Measurements from ENCODE around the gene PLCB4.
"Not testable (repeated sequence)": the region's sequence is repeated elsewhere in the genome, so short reads cannot be mapped to it uniquely, and the experiment has no call there.

PLCB4 gene

DNA sequence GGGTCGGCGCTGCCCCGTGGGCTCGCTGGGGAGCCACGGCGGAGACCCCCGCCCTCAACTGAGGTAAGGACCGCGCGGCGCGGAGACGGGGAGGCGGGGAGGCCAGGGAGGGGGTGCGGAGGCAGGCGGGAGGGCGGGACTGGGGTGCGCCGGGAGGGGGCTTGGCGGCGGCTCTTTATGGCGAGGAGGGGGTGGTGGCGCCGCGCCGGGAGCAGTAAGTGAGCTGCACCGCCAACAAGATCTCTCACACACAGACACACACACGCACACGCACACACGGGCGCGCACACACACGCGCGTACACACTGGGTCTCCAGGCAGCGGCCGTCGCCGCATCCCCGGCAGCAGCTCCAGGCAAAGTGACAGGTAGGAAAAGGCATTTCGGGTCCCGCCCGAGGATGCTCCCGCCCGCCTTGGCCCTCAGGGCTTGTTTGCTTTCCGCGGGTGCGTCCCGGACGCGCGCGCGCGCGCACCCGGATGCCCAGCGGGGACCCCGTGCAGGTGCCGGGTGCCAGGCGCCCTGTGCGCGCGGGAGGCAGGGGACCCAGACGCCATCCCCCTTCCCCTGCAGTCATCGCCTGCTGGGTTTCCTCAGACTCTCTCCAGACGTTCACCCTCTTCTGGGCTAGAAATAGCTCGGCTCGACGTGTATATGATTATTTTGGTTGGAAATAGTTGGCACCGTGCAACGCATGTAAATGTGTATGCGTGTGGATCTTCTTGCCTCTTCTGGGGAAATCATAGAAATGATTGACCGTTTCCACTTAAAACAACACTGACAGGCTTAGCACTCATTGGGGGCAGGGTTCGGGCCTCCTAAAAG lies at the start of gene PLCB4:
Gene PLCB4, plus strand, starts transcription at position 247 of the 823 bp plus-strand sequence. CDS start 238,728 bp downstream, outside the sequence.
- DNase-seq (ENCODE audit: low read depth): no peak

DNA sequence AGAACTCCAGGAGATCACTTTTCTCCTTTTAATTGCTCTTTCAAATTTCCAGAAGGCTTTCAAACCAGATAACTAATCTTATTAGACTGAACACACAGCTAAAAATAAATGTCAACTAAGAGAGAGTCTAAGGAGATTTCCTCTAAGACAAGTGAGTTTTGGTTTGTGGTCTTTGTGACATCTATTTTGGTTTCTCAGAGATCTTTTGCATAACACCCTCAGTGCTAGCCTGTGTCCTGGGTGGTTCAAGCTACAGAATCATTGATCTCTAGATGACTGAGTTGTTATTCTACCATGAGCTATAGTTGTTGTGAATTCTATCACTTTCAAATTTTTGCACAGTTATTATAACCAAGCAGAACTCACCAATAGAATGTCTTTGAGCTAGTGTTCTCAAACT lies 49.1 kb upstream of the PLCB4 start:
- no peak for DNase-seq (ENCODE audit: low read depth)

DNA sequence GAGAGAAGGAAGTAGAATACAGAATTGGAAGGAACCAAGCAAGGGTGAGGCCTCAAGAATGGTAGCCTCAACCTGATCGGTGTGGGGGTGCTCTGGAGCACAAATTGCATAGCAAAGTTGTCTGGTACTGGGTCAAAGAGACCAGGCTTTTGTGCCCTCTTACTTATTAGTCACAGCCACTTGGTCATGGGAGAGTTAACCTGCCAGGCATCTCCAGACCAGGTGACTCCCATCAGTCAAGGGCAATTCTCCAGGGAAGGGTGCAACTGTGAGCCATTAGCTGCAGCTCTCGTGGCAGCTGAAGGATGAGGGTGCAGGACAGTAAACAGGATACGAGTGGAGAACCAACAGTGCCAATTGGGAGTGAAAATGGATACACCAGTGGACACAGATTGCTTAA lies 47.7 kb upstream of the PLCB4 start:
- no peak for DNase-seq (ENCODE audit: low read depth)

DNA sequence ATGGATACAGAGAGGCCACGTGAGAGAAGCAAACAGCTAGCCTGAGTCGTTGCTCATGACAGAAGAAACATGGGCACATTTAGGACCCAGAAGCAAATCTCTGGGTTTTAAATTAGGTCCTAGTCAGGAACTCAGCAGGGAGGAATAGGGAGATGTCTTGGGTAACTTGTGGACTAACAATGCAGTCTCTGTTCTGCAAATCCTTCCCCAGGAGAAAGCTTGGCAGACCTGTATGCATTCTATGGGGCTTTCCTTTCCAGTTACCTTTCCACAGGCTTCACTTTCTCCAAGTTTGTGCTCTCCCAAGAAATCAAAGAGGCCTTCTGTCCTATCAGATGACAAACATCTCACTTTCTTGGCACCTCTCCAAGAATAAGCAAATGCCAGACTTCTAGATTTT lies 47.2 kb upstream of the PLCB4 start:
- DNase-seq (ENCODE audit: low read depth): no peak

DNA sequence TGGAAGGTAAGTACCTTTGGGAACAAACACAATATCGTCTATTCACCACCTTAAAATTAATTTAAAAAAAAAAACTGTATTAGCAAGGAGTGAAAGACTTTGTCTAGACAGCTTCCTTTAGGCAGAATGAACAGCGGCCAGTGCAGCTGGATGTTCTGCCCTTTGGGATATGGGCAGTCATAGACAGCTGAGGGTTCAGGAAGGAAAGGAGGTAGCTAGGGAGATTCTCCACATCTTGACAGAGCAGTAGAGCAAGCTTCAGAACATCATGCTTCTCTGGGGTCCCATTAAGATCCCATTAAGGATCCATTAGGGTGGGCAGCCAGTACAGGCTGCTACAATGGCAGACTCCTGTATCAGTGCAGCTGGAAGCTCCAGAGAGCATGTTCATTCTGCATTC lies 46.5 kb upstream of the PLCB4 start:
- no peak for DNase-seq (ENCODE audit: low read depth)

DNA sequence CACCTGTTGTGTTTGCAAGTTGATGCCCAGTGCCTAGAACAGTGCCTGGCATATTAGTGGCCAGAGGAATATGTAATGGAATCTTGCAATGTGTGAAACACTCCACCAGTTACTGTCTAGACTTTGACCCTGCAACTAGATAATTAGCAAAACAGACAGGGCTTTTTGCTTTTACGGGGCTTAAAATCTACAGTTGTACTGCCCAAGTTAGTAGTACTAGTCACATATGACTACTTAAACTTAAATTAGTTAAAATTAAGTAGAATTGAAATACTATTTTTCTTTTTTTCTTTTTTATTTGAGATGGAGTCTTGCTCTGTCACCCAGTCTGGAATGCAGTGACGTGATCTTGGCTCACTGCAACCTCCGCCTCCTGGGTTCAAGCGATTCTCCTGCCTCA lies 44.3 kb upstream of the PLCB4 start:
- no peak for DNase-seq (ENCODE audit: low read depth)

DNA sequence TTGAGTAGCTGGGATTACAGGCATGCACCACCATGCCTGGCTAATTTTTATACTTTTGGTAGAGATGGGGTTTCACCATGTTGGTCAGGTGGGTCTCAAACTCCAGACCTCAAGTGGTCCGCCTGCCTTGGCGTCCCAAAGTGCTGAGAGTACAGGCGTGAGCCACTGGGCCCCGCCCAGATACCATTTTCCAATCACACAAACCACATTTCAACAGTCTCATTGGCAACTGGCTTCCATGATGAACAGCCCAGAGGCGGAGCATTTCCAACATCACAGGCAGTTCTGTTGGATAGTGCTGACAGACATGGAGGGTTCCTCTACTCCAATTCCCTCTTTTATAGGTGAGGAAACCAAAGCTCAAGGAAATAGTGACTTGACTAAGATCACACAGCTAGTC lies 43.9 kb upstream of the PLCB4 start:
- DNase-seq (ENCODE audit: low read depth): no peak

DNA sequence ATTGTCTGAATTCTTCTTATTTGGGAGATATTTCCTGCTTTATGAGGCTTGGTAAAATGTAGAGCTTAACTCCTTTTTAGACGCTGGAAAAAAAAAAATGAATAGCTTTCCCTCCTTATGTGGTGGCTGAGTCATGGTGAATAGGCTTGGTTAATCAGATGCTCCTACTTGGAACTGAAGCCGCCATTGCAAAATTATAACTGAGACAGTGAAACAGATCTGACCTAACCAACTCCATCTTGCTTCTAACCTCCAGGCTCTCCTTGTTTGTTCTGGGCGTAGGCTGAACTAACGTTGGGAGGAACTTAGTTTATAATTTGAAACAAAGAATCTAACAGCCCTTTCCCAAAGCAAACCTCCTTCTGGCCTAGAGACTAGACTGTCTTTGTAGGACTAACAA lies 43.2 kb upstream of the PLCB4 start:
- DNase-seq (ENCODE audit: low read depth): no peak

DNA sequence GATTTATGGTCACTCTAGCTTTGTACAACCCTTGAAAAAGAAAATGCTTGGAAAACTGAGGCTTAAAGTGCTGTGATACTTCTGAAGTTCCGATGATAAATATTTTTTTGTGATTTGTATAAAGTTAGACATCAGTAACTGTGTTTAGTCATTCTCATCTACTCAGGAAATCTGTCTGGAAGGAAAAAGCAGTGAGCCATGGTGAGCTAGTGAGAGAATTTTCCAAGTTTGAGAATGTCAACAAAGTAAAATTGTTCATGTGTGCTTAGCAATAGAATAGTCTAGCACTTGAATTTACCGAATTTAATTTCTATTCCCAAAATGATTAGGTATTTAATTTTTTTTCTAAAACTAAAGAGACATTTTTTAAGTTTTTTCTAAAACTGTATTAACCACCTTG lies 41.3 kb upstream of the PLCB4 start:
- DNase-seq (ENCODE audit: low read depth): no peak

DNA sequence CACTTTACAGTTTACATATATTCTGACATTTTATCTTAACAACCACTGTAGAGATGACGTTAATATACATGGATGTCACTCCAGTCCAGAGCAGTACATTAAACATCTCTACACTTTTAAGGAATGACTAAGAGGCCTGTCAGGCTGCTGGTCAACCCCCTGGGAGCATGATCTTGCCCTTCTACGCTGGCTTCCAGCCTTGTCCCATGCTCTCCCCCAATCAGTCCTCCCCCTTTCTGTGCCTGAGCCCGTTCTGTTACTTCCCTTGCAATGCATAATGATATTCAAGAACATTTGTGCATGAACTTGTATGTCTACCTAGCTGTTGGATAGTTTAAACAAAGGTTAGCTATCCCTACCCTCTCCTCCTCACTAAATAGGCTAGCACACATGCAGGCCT lies 40.5 kb upstream of the PLCB4 start:
- no peak for DNase-seq (ENCODE audit: low read depth)

DNA sequence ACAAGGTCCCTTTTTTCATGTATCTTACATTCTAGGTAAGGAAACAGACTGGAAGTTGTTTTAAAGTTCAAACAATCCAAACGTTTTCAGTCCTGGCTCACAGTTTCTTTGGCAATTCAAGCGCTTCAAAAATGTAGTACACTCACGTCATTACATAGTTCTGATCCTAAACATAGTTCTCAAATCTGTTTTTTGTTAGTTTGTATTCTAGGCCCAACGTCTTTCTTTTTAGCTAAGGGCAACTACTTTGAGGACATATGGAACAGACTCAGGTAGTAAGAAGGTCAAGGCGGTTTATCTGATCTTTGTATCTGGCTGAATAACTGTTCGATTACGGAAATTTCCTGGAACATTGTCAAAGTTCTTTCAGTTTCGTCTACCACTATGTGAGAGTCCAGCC lies 36.9 kb upstream of the PLCB4 start:
- DNase-seq (ENCODE audit: low read depth): no peak

DNA sequence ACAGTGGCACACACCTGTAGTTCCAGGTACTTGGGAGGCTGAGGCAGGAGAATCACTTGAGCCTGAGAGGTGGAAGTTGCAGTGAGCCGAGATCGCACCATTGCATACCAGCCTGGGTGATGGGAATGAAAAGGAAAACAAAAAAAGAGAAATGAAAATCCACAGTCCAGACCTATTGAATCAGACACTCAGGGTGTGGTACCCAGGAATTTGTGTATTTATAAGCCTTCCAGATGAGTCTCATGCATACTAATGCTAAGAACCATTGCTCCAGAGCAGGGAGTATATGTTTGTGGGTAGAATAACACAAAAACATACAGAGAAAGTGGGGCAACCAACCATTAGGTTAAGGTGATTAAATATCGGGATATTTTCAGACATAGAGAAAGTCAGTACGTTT lies 36.1 kb upstream of the PLCB4 start:
- DNase-seq (ENCODE audit: low read depth): no peak

DNA sequence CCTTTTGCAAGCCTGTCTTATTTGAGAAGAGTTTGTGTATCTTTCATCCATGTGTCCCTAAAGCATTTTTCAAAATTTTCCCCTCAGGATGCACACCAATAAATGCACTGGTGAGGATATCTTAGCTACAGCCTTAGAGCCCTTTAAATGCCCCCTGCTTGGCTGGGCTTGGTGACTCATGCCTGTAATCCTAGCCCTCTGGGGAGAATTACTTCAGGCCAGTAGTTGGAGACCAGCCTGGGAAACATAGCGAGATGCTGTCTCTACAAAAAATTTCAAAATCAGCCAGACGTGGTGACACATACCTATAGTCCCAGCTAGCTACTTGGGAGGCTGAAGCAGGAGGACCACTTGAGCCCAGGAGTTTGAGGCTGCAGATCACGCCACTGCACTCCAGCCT lies 33.8 kb upstream of the PLCB4 start:
- no peak for DNase-seq (ENCODE audit: low read depth)

DNA sequence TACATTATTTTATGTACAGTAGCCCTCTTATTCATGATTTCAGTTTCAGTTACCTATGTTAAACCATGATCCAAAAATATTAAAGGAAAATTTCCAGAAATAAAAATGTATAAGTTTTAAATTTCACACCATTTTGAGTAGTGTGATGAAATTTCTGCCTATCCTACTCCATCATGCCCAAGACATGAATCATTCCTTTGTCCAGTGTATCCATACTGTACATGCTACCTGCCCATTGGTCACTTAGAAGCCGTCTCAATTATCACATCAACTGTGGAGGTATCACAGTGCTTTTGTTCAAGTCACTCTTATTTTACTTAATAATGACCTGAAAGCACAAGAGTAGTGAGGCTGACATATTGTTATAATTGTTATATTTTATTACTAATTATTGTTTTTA lies 32.3 kb upstream of the PLCB4 start:
- DNase-seq (ENCODE audit: low read depth): no peak

DNA sequence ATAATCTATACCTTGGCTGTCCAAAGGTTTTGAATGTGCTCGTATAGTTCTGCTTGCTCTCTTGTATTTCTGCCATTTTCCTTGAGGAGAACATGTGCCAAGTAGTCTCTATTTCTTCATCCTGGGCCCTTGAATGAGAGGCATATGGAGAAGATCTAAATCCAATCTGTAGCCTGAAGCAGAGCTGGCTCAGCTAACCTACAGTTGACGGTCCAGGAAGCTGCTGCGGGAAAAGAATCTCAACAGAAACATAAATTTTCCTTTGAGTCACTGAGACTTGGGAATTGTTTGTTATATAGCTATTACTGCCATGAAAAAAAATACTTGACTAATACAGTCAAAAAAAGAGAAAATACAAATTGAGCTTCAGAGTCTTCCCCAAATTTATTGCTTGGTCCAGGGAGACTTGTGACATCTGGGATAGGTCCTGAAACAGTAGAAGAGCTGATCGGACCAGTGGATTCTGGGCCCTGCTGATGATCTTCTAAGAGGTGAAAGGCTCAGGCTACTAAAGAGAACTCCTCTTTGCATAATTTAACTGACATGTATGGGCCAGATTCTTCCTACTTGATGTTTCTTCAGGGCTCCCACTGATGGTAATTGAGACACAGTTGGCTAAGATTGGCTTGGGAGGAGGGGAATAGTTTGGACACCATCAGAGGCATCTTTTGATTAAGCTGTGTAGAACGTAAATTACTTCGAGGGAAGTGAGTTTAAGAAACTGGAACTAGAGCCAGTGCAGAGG lies 29.9 kb upstream of the PLCB4 start:
- DNase-seq (ENCODE audit: low read depth): no peak

DNA sequence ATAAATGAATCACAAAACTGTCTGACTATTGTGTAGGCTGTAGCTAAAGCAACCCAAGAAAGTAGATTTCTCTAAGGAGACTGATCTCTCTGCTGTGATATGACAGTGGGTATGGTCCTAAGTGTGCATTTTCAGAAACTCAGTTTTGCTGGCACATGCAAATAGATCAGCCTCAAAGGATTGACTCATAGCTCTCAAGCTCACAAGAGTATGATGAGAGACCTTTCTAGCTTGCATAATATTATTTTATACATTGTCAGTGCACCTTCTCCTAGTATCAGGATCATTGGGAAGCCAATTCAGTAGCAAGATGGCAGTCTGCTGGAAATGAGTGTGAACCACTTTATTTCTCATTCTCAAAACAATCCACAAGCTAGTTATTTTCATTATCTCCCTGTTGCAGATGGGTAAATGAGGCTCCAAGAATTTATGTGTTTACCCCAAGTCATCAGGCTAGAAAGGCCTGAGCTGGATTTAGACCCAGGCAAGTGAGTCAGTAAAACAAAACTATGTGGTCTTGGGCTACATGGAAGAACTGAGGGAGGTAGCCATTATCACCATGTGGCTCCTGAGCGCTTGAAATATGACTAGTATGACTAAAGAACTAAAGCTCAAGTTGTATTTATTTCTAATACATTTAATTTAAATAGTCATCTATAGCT lies 27.9 kb upstream of the PLCB4 start:
- DNase-seq (ENCODE audit: low read depth): no peak

DNA sequence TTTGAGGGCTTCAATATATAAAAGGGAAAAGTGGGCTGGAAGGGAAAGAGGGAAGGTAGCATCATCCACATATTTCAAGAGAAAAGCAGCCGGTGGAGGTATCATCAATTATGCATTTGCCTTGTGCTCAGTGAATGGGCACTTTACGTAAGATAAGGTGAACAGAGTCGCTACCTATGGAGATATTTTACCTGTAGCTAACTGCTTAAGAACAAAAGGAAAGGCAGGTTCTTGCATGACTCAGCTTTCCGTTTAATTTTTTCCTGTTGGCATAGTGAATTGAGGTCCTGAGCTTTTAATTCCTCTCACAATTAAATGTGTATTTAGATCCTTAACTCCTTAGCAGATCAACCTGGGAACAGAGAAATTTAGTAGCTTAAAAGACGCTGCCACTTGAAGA lies 25.5 kb upstream of the PLCB4 start:
- no peak for DNase-seq (ENCODE audit: low read depth)

DNA sequence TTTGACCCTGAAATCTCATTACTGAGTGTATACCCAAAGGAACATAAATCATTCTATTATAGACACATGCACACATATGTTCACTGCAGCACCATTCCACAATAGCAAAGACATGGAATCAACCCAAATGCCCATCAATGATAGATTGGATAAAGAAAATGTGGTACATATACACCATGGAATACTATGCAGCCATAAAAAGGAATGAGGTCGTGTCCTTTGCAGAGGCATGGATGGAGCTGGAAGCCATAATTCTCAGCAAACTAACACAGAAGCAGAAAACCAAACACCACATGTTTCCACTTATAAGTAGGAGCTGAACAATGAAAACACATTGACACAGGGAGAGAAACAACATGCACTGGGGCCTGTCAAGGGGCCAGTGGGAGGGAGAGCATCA lies 21.0 kb upstream of the PLCB4 start:
- not testable (repeated sequence) for DNase-seq (ENCODE audit: low read depth)

DNA sequence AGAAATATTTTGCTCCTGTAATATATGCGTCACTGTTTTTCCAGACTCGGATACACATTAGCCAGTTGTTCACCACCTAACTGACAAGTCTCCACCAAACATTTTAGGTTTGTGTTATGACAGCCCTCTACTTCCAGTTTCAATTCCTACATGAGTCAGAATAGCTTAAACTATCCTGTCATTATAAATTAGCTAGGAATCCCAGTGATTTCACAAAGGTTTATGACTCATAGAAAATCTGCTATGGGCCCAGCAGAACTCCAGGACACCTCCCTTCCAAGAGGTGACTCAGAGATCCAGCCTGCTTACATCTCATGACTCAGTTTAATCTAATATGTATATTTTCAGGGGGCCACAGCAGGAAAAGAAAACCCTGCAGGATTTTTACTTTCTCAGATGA lies 17.4 kb upstream of the PLCB4 start:
- DNase-seq (ENCODE audit: low read depth): no peak

DNA sequence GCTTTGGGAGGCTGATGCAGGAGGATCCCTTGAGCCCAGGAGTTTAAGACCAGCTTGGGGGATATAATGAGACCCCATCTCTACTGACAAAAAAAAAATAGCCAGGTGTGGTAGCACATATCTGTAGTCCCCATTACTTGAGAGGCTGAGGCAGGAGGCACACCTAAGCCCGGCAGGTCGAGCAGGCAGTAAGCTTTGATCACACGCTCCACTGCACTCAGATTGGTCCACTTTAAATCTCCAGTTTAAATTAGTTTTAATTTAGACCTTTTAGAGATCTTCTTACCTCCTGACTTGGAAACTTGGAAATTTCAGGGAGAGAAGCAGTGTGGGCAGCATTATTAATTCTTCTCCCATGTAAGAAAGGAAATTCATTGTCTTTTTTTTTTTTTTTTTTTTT lies 16.8 kb upstream of the PLCB4 start:
- DNase-seq (ENCODE audit: low read depth): no peak

DNA sequence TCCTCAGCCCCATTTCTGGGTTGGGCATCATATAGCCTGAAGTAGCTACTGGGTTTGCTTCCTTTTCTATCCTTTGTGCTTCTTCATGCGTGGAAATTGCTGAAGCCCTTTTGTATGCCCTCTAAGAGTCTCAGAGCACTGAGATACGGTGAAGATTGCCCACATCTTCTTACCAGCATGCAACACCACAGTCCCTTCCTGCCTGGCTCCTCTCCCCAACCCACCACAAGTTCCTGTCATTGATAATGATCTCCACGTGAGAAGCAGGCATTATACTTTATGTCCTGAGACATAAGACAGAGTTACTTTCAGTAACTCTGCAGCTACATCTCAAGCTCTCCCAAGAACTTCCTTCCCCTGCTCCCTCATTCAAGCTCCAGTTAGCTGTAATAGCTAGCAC lies 15.8 kb upstream of the PLCB4 start:
- DNase-seq (ENCODE audit: low read depth): no peak

DNA sequence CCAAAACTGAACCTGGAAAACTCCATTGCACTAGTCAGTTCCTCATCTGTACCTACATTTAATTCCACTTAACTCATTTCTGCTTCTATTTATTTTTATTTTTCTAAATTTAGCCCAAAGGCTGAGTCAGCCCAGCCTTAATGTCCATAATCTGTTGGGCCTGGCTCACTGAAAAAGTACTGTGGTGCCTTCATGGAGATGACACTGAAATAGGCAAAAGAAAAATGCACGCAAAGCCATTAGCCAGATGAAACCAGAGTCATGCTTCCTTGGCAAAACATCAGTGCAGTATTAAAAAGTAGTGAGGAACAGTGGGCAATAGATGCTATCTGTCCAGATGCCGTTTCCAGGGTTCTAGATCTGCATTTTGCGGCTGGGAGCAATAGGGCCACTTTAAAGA lies 14.7 kb upstream of the PLCB4 start:
- no peak for DNase-seq (ENCODE audit: low read depth)

DNA sequence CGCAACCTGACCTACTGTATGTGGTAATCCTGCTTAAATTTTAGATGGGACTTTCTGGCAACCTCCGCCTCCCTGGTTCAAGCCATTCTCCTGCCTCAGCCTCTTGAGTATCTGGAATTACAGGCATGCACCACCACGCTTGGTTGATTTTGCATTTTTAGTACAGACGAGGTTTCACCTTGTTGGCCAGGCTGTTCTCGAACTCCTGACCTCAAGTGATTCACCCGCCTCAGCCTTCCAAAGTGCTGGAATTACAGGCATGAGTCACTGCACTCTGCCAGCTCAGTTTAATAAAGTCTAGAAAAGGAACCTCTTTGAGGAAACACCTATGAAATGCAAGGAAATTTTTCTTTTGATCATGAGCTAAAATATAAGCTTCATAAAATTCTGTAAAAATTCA lies 9.0 kb upstream of the PLCB4 start:
- no peak for DNase-seq (ENCODE audit: low read depth)

Data from activated T-cell treated with anti-CD3 and anti-CD28 coated beads for 24 hours (primary cell).